Measurements from ENCODE around the gene DDRGK1. TPM values are rescaled to one million over a fixed set of nuclear protein-coding genes. Genes with fewer than 3 reads are reported as not detected.
"Not testable (repeated sequence)": the region's sequence is repeated elsewhere in the genome, so short reads cannot be mapped to it uniquely, and the experiment has no call there.

The DDRGK1 gene
- total RNA-seq, 1 donor from 2014 or later, result 59.3 TPM

- TF ChIP-seq, protein P1, sequence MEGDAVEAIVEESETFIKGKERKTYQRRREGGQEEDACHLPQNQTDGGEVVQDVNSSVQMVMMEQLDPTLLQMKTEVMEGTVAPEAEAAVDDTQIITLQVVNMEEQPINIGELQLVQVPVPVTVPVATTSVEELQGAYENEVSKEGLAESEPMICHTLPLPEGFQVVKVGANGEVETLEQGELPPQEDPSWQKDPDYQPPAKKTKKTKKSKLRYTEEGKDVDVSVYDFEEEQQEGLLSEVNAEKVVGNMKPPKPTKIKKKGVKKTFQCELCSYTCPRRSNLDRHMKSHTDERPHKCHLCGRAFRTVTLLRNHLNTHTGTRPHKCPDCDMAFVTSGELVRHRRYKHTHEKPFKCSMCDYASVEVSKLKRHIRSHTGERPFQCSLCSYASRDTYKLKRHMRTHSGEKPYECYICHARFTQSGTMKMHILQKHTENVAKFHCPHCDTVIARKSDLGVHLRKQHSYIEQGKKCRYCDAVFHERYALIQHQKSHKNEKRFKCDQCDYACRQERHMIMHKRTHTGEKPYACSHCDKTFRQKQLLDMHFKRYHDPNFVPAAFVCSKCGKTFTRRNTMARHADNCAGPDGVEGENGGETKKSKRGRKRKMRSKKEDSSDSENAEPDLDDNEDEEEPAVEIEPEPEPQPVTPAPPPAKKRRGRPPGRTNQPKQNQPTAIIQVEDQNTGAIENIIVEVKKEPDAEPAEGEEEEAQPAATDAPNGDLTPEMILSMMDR (IDR thresholded peaks at IDR 0.05; ENCODE audit: partially characterized antibody, unreplicated experiment), result no peak
- Mint-ChIP-seq H3K27me3 (ENCODE audit: unreplicated experiment) (peaks cover 7% of the 10 kb centered on the region), H3K9me3 (ENCODE audit: unreplicated experiment) (peaks cover 11% of the 10 kb centered on the region), H3K27ac (ENCODE audit: unreplicated experiment) (no peak overlapping the region), H3K36me3 (ENCODE audit: unreplicated experiment) (peaks cover 7% of the 10 kb centered on the region), H3K4me3 (ENCODE audit: unreplicated experiment) (peak overlapping the region; percentile 61), H3K4me1 (ENCODE audit: low read depth, unreplicated experiment) (peaks cover 10% of the 10 kb centered on the region)
- no peak for DNase-seq
Measured at GRCh38 chr20:3188823-3189413, 15.6 kb downstream of the DDRGK1 start.

GRCh38 chr20:3187861-3188260, 16.6 kb downstream of the DDRGK1 start:
- H3K27ac Mint-ChIP-seq (ENCODE audit: unreplicated experiment); H3K36me3 Mint-ChIP-seq (ENCODE audit: unreplicated experiment); H3K4me3 Mint-ChIP-seq (ENCODE audit: unreplicated experiment); DNase-seq; H3K27me3 Mint-ChIP-seq (ENCODE audit: unreplicated experiment): not testable (repeated sequence)
- Mint-ChIP-seq H3K4me1 (ENCODE audit: low read depth, unreplicated experiment) (peaks cover 10% of the 10 kb centered on the region), H3K9me3 (ENCODE audit: unreplicated experiment) (peaks cover 10% of the 10 kb centered on the region)

DNA sequence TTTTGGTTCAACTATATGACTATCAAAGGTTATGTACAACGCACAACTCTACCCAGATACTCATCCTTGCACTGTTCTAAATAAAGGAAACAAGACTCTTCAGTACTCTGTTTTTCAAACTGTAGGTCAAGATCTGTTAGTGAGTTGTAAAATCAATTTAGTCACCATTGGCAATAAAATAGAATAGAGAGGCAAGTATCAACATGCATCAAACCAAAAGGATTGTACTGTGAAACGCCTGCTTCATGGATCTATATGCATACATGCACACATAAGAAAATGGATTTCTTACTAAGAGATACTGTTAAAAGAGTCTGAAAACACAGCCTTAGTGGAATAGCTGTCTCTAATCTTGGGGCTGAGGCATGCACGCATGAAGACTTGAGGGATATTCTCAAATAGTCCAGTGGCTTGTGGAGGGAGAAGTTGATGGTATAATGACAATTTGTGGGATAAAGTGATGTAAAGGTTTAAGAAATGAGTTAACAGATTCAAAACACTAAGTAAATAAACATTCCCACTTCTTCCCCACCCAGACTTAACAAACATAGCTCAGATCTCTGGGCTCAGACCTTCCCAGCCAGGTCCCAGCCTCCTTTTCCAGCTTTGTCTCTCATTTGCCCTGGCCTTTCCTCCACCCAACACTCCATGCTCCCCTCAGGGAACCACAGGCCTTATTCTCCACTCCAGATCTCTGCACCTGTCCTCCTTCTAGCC, 20.4 kb downstream of the DDRGK1 start:
- no peak for DNase-seq
- H3K9me3 Mint-ChIP-seq (ENCODE audit: unreplicated experiment), result no peaks in the 10 kb centered on the region
- no peaks in the 10 kb centered on the region for H3K36me3 Mint-ChIP-seq (ENCODE audit: unreplicated experiment)
- H3K4me1 Mint-ChIP-seq (ENCODE audit: low read depth, unreplicated experiment), result peaks cover 5% of the 10 kb centered on the region
- H3K27me3 Mint-ChIP-seq (ENCODE audit: unreplicated experiment), result peaks cover 3% of the 10 kb centered on the region
- H3K4me3 Mint-ChIP-seq (ENCODE audit: unreplicated experiment), result no peak overlapping the region
- TF ChIP-seq, protein P1 (IDR thresholded peaks at IDR 0.05; ENCODE audit: partially characterized antibody, unreplicated experiment), result no peak
- no peak overlapping the region for H3K27ac Mint-ChIP-seq (ENCODE audit: unreplicated experiment)

DNA sequence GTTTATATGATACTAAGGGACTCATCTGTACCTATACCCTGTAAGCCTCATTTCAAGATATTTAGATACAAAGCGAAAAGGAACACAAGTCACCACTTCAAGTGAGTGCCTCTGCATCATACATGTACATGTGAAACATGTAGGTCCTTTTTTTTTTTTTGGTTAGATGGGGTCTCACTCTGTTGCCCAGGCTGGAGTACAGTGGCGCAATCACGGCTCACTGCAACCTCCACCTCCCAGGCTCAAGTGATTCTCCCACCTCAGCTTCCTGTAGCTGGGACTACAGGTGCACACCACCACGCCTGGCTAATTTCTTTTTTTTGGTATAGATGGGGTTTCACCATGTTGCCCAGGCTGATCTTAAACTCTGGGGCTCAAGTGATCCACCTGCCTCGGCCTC, 22.1 kb downstream of the DDRGK1 start:
- not testable (repeated sequence) for H3K27ac Mint-ChIP-seq (ENCODE audit: unreplicated experiment); H3K9me3 Mint-ChIP-seq (ENCODE audit: unreplicated experiment); H3K4me3 Mint-ChIP-seq (ENCODE audit: unreplicated experiment); H3K36me3 Mint-ChIP-seq (ENCODE audit: unreplicated experiment); DNase-seq; H3K4me1 Mint-ChIP-seq (ENCODE audit: low read depth, unreplicated experiment); H3K27me3 Mint-ChIP-seq (ENCODE audit: unreplicated experiment)

DNA sequence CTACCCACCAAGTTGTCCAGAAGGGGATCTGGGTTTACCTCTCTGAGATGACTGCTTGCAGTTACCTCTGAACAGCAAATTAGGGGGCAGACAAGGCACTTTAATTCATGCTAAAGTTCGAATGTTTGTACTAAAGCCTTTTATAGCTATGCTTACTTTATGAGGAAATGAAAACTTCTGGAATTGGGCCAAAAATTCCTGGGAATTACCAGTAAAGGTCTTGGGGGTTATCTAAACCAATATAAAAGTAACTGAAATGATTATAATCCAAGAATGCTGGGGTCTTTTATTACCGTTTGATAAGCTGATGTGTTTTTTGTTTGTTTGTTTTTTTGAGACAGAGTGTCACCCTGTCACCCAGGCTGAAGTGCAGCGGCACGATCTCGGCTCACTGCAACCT, 23.2 kb downstream of the DDRGK1 start:
- Mint-ChIP-seq H3K4me1 (ENCODE audit: low read depth, unreplicated experiment) (peaks cover 5% of the 10 kb centered on the region), H3K27ac (ENCODE audit: unreplicated experiment) (no peak overlapping the region), H3K36me3 (ENCODE audit: unreplicated experiment) (no peaks in the 10 kb centered on the region), H3K9me3 (ENCODE audit: unreplicated experiment) (no peaks in the 10 kb centered on the region), H3K4me3 (ENCODE audit: unreplicated experiment) (no peak overlapping the region), H3K27me3 (ENCODE audit: unreplicated experiment) (peaks cover 3% of the 10 kb centered on the region)
- DNase-seq, result no peak
- TF ChIP-seq, protein P1 (IDR thresholded peaks at IDR 0.05; ENCODE audit: partially characterized antibody, unreplicated experiment), result no peak

GRCh38 chr20:3180319-3180718, 24.2 kb downstream of the DDRGK1 start:
- Mint-ChIP-seq H3K27me3 (ENCODE audit: unreplicated experiment) (peaks cover 3% of the 10 kb centered on the region), H3K4me3 (ENCODE audit: unreplicated experiment) (no peak overlapping the region), H3K27ac (ENCODE audit: unreplicated experiment) (no peak overlapping the region), H3K4me1 (ENCODE audit: low read depth, unreplicated experiment) (peaks cover 7% of the 10 kb centered on the region), H3K36me3 (ENCODE audit: unreplicated experiment) (no peaks in the 10 kb centered on the region), H3K9me3 (ENCODE audit: unreplicated experiment) (no peaks in the 10 kb centered on the region)
- DNase-seq, result no peak
- TF ChIP-seq, protein P1 (IDR thresholded peaks at IDR 0.05; ENCODE audit: partially characterized antibody, unreplicated experiment), result no peak
